ENCODE results near the gene ZNF451.

ZNF451 gene

DNA sequence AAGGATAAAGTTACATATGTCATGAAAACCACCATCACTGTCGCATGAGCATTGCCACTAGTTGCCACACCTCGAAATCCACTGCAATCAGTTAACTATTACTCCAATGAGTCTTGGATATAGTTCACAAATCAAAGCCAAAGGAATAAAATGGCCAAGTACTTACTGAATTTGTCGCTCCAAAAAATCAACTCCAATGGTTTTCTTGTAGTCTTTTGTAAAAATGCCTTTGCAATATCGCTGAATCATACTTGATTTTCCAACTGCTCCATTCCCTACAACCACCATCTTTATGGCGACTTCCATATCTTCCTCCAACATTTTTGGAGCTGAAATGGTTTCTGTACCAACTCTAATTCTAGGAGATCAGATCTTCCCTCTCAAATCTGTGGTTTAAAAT, 120.1 kb downstream of the ZNF451 start:
- no peak for DNase-seq
- Mint-ChIP-seq H3K4me3 (no peak overlapping the region), H3K27ac (no peak overlapping the region), H3K27me3 (no peaks in the 10 kb centered on the region), H3K36me3 (ENCODE audit: insufficient read depth) (no peaks in the 10 kb centered on the region), H3K9me3 (no peaks in the 10 kb centered on the region), H3K4me1 (ENCODE audit: low read depth in 2 of 2) (peaks cover 0 to 8% of the 10 kb centered on the region in 2 donors)
- ATAC-seq (replicated peaks): no peak

DNA sequence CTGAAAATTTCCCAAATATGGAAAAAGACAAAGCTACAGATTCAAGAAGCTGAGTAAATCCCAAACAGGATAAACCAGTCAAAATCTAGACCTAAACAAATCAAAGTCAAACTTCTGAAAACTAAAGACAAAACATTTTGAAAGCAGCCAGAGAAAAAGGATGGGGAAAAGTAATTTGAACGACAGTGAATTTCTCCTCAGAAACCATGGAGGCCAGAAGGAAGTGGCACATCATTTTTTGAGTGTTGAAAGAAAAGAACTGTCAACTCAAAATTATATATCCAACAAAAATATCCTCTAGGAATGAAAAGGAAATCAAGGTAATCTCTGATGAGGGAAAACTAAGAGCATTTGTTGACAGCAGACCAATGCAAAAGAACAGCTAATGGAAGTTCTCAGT, 125.3 kb downstream of the ZNF451 start:
- Mint-ChIP-seq H3K9me3 (no peaks in the 10 kb centered on the region), H3K4me1 (ENCODE audit: low read depth in 2 of 2) (peaks cover 0 to 8% of the 10 kb centered on the region in 2 donors), H3K27ac (no peak overlapping the region), H3K27me3 (no peaks in the 10 kb centered on the region), H3K4me3 (no peak overlapping the region), H3K36me3 (ENCODE audit: insufficient read depth) (no peaks in the 10 kb centered on the region)
- ATAC-seq (replicated peaks) (no peak), DNase-seq (no peak)

- peaks cover 3% of the 10 kb centered on the region for H3K36me3 Mint-ChIP-seq (ENCODE audit: insufficient read depth)
- H3K27me3 Mint-ChIP-seq: no peaks in the 10 kb centered on the region
- ATAC-seq (replicated peaks) (peak; percentile 47), DNase-seq (no peak)
- no peak overlapping the region for H3K4me3 Mint-ChIP-seq
- no peaks in the 10 kb centered on the region for H3K9me3 Mint-ChIP-seq
- peaks cover 3 to 12% of the 10 kb centered on the region in 2 donors for H3K4me1 Mint-ChIP-seq (ENCODE audit: low read depth in 2 of 2)
- no peak overlapping the region for H3K27ac Mint-ChIP-seq
These were observed 126.5 kb downstream of the ZNF451 start for GRCh38 chr6:57216235-57217101.

GRCh38 chr6:57217270-57217669, 127.3 kb downstream of the ZNF451 start:
- DNase-seq: no peak
- Mint-ChIP-seq H3K36me3 (ENCODE audit: insufficient read depth) (peaks cover 8% of the 10 kb centered on the region), H3K27me3 (no peaks in the 10 kb centered on the region), H3K9me3 (no peaks in the 10 kb centered on the region), H3K27ac (no peak overlapping the region), H3K4me3 (no peak overlapping the region), H3K4me1 (ENCODE audit: low read depth in 2 of 2) (peaks cover 7 to 15% of the 10 kb centered on the region in 2 donors)
- no peak for ATAC-seq (replicated peaks)
